ENCODE data around the gene FBXW8. TPM values are rescaled to one million over a fixed set of nuclear protein-coding genes. Genes with fewer than 3 reads are reported as not detected.

Gene FBXW8
- total RNA-seq, 1 donor from 2014 or later = 13.8 TPM

DNA sequence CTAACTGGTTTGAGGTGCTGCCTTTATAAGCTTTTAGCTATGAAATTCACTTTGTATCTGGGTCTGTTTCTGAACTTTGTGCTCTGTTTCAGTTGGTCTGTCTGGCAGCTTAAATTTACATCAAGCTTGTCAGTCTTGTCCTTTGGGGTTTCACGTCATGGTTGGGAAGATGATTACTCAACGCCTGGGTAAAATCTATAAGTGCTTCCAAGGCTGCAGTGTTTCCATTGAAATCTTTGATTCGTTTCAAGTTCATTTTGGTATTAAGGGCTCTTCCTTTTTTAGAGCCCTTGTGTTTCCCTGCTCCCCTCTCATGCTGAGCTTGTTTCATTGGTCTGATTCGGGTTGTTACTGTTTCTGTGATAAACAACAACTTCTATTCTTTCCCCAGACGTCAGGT, 58.2 kb downstream of the FBXW8 start:
- peaks cover 0 to 5% of the 10 kb centered on the region in 2 donors for H3K36me3 ChIP-seq
- no peak overlapping the region for H3K27ac ChIP-seq
- H3K4me1 ChIP-seq = no peaks in the 10 kb centered on the region
- intact Hi-C loops (cut with DNase I) = no loop called here
- TF ChIP-seq POLR2AphosphoS5 (IDR thresholded peaks at IDR 0.05; ENCODE audit: insufficient read depth in 1 of 2, low read depth in 1 of 2) (no peak), POLR2A (IDR thresholded peaks at IDR 0.05) (no peak)
- TF ChIP-seq, protein P1, sequence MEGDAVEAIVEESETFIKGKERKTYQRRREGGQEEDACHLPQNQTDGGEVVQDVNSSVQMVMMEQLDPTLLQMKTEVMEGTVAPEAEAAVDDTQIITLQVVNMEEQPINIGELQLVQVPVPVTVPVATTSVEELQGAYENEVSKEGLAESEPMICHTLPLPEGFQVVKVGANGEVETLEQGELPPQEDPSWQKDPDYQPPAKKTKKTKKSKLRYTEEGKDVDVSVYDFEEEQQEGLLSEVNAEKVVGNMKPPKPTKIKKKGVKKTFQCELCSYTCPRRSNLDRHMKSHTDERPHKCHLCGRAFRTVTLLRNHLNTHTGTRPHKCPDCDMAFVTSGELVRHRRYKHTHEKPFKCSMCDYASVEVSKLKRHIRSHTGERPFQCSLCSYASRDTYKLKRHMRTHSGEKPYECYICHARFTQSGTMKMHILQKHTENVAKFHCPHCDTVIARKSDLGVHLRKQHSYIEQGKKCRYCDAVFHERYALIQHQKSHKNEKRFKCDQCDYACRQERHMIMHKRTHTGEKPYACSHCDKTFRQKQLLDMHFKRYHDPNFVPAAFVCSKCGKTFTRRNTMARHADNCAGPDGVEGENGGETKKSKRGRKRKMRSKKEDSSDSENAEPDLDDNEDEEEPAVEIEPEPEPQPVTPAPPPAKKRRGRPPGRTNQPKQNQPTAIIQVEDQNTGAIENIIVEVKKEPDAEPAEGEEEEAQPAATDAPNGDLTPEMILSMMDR (IDR thresholded peaks at IDR 0.05) = no peak
- no peaks in the 10 kb centered on the region for H3K9me3 ChIP-seq
- DNase-seq (ENCODE audit: extremely low spot score in 2 of 2) = no peak
- H3K27me3 ChIP-seq = no peaks in the 10 kb centered on the region
- H3K4me3 ChIP-seq = no peak overlapping the region

DNA sequence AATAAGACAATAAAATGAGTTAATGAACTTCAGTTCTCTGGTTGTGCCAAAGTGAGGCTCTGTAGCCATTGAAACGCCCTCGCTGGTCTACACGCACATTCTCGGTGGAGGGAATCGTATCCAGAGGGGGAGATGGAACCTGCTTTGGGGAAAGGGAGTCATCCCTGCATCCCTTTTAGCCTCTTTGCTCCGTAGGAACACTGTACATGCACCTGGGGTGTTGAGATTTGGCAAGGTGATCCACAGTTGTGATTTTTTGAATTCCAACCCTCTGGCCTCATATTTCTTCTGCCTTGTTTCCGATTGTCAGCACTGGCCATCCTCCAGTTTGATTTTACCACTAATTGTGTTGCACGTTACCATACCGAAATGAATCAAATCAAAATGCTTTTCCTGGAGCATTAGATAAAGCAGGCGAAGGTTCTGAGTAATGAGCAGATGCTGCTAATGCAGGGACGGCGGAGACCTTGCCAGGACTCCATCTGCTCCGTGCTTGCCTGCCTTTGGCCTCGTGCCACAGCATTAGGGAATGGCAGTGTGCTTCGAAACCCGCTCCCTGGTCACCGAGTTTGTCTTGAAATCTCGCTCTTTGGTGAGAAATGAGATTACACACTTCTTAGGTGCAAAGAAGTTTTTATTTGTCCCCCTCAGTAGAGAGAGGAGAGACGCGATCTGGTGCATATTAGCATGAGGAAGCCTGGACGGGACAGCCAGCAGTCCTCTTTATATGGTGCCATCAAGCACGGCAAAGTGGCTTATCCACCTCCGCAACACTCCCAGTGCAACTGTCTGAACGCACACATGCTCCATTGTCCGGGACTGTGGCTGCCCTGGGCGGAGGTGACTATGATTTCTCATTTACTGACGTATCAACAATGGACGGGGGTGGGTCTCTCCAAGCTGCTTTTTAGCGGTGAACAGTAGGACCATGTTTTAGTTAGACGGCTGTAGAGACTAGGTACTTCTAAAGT, 59.1 kb downstream of the FBXW8 start:
- Histone ChIP-seq H3K9me3 (no peaks in the 10 kb centered on the region), H3K36me3 (peaks cover 0 to 5% of the 10 kb centered on the region in 2 donors), H3K4me1 (no peaks in the 10 kb centered on the region), H3K27ac (no peak overlapping the region), H3K27me3 (no peaks in the 10 kb centered on the region), H3K4me3 (no peak overlapping the region)
- no peak for DNase-seq (ENCODE audit: extremely low spot score in 2 of 2)
- TF ChIP-seq POLR2AphosphoS5 (IDR thresholded peaks at IDR 0.05; ENCODE audit: insufficient read depth in 1 of 2, low read depth in 1 of 2) (no peak), POLR2A (IDR thresholded peaks at IDR 0.05) (no peak)
- TF ChIP-seq, protein P1 (IDR thresholded peaks at IDR 0.05) = no peak
- intact Hi-C loops (cut with DNase I) = no loop called here

DNA sequence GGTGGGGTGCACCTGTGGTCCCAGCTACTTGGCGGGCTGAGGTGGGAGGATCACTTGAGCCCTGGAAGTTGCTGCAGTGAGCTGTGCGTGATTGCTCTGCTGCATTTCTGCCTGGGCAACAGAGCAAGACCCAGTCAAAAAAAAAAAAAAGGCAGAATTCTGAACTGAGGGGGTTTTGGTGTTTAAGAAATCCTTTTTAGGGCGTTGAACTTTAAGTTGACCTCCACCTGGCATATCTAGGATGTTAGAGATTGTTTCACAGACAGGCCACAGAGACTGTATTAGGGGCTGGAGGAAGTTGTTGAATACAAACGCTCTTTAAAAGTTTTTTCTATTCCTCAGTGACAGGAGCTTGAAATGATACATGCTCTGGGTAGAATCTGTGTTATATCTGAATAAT, 60.5 kb downstream of the FBXW8 start:
- no peak overlapping the region for H3K4me3 ChIP-seq
- no peak for DNase-seq (ENCODE audit: extremely low spot score in 2 of 2)
- no peaks in the 10 kb centered on the region for H3K9me3 ChIP-seq
- TF ChIP-seq POLR2A (IDR thresholded peaks at IDR 0.05) (no peak), POLR2AphosphoS5 (IDR thresholded peaks at IDR 0.05; ENCODE audit: insufficient read depth in 1 of 2, low read depth in 1 of 2) (no peak)
- TF ChIP-seq, protein P1 (IDR thresholded peaks at IDR 0.05) = no peak
- H3K36me3 ChIP-seq = no peaks in the 10 kb centered on the region
- no peaks in the 10 kb centered on the region for H3K4me1 ChIP-seq
- intact Hi-C loops (cut with DNase I) = no loop called here
- H3K27me3 ChIP-seq = no peaks in the 10 kb centered on the region
- H3K27ac ChIP-seq = no peak overlapping the region

DNA sequence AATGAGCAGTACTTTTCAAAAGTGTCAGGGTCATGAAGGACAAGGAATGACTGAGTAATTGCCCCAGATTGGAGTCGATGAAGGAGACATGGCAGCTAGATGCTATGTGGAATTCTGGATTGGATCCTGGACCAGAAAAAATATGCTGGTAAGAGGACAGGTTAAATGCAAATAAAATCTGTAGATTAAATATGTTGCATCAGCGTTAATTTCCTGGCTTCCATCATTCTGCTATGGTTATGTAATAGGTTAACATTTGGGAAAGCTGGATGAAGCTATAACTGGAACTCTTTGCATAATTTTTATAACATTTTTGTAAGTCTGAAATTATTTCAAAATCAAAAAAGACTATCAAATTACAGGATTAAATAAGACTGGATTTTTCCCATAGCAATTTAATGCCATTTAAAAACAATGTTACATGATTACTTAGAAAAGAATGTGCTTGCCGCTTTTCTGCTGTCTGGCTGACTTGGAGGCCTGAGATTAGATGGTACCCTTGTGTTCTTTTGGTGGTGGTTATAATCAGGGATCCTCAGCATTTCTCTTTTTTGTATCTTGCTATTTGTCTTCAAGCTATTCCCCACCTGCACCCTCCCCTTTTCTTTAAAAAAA, 65.1 kb downstream of the FBXW8 start:
- TF ChIP-seq POLR2AphosphoS5 (IDR thresholded peaks at IDR 0.05; ENCODE audit: insufficient read depth in 1 of 2, low read depth in 1 of 2) (no peak), POLR2A (IDR thresholded peaks at IDR 0.05) (no peak)
- TF ChIP-seq, protein P1 (IDR thresholded peaks at IDR 0.05) = no peak
- Histone ChIP-seq H3K9me3 (no peaks in the 10 kb centered on the region), H3K4me1 (no peaks in the 10 kb centered on the region), H3K4me3 (no peak overlapping the region), H3K36me3 (no peaks in the 10 kb centered on the region), H3K27me3 (no peaks in the 10 kb centered on the region), H3K27ac (no peak overlapping the region)
- intact Hi-C loops (cut with DNase I) = no loop called here
- no peak for DNase-seq (ENCODE audit: extremely low spot score in 2 of 2)

Data from vagina (tissue), 2 donors.